Measurements from ENCODE around the gene MYBBP1A.

DNA sequence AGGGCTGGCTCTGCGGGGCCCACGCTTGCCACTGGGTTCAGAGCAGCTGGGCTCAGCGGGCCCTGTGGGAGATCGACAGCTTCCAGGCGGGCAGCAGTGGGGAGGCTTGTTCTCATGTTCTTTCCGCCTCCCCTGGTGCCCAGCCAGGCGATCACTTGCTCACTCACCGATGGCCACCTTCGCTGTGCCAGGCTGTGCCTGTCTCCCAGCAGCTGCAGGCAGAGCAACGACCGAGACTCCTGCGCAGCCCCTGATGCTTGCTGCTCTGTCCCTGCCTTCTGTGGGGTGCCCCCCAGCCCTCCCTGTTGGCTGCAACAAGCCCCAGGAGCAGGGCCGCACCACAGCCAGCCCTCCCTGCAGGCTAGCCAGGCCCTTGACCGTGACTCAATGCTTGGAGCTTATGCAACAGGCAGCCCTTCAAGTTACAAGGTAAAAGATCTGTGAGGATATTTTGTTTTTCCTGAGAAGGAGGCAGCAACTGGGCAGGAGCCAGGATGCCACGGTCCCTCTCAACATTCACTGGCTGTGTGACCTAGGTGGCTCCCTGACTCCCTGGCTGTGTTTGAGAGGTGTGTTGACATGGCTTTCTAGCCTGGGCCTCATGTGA is 66.1 kb downstream of the MYBBP1A start:
- TF ChIP-seq POLR2A (IDR thresholded peaks at IDR 0.05; ENCODE audit: low read depth, low read length) (no peak), POLR2AphosphoS5 (IDR thresholded peaks at IDR 0.05; ENCODE audit: low read depth, low read length) (no peak), PAX5 (IDR thresholded peaks at IDR 0.05; ENCODE audit: insufficient read depth, low read length, severe bottlenecking) (no peak), TAF1 (IDR thresholded peaks at IDR 0.05; ENCODE audit: low read depth, low read length) (no peak), POU2F2 (IDR thresholded peaks at IDR 0.05; ENCODE audit: low read depth, low read length) (no peak)
